ENCODE results near the gene ABCA2. TPM values are rescaled to one million over a fixed set of nuclear protein-coding genes. Genes with fewer than 3 reads are reported as not detected.

ABCA2 gene
- total RNA-seq, 4 donors from 2014 or later, result 10.4 to 44.7 (median 33.4) TPM

GRCh38 chr9:136982232-136983051 is 45.6 kb downstream of the ABCA2 start, which contains the start of gene LCNL1:
LCNL1 (plus strand) TSS chr9:136982993; CDS start chr9:136983587, 594 bp downstream.
- WGBS, result 67% methylated on average over 17 of the region's 18 CpGs
- H3K4me3 ChIP-seq, result no peak within 1 kb of the TSS
- H3K27me3 ChIP-seq, result peaks cover 35% of the 10 kb centered on the region
- H3K9me3 ChIP-seq, result no peaks in the 10 kb centered on the region
- TF ChIP-seq POLR2A (IDR thresholded peaks at IDR 0.05), result no peak
- TF ChIP-seq EP300 (IDR thresholded peaks at IDR 0.05), result no peak
- TF ChIP-seq, protein P1, sequence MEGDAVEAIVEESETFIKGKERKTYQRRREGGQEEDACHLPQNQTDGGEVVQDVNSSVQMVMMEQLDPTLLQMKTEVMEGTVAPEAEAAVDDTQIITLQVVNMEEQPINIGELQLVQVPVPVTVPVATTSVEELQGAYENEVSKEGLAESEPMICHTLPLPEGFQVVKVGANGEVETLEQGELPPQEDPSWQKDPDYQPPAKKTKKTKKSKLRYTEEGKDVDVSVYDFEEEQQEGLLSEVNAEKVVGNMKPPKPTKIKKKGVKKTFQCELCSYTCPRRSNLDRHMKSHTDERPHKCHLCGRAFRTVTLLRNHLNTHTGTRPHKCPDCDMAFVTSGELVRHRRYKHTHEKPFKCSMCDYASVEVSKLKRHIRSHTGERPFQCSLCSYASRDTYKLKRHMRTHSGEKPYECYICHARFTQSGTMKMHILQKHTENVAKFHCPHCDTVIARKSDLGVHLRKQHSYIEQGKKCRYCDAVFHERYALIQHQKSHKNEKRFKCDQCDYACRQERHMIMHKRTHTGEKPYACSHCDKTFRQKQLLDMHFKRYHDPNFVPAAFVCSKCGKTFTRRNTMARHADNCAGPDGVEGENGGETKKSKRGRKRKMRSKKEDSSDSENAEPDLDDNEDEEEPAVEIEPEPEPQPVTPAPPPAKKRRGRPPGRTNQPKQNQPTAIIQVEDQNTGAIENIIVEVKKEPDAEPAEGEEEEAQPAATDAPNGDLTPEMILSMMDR (IDR thresholded peaks at IDR 0.05), result no peak
- TF ChIP-seq POLR2AphosphoS5 (IDR thresholded peaks at IDR 0.05), result no peak
- DNase-seq (ENCODE audit: low spot score in 2 of 2), result no peak
- H3K27ac ChIP-seq, result no peak within 1 kb of the TSS
- peaks cover 20% of the 10 kb centered on the region for H3K4me1 ChIP-seq
- no peaks in the 10 kb centered on the region for H3K36me3 ChIP-seq

DNA sequence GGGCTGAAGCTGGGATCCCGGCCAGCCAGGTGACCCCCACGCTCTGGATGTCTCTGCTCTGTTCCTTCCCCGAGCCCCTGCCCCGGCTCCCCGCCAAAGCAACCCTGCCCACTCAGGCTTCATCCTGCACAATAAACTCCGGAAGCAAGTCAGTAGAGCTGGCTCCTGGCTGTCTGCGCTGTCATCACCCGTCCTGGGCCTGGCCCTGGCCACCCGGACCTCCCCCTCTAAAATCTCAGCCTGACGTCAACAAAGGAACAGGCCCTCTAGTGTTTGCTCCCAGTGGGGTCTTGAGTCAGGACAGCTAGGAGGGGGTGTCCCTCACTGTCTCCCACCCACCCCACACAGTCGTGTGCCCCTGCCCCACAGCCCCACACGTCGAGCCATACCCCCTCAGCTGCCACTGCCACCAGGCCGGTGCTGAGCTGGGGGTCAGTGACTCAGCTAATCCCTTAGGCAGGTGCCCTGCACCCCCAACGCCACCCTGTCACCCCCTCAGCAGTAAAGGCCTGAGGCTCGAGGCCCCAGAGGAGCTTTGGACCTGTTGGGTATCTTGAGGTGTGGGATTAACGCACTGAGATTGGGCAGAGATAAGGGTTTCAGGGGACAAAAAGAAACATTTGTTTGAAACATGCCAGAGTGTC is 46.3 kb downstream of the ABCA2 start:
- WGBS, result 84% methylated on average over 13 of the region's 17 CpGs
- no peaks in the 10 kb centered on the region for H3K9me3 ChIP-seq
- H3K36me3 ChIP-seq, result no peaks in the 10 kb centered on the region
- peaks cover 32% of the 10 kb centered on the region for H3K27me3 ChIP-seq
- no peak for DNase-seq (ENCODE audit: low spot score in 2 of 2)
- H3K27ac ChIP-seq, result no peak overlapping the region
- TF ChIP-seq, protein P1 (IDR thresholded peaks at IDR 0.05), result no peak
- no peak for TF ChIP-seq POLR2A (IDR thresholded peaks at IDR 0.05)
- no peak for TF ChIP-seq POLR2AphosphoS5 (IDR thresholded peaks at IDR 0.05)
- TF ChIP-seq EP300 (IDR thresholded peaks at IDR 0.05), result no peak
- H3K4me3 ChIP-seq, result no peak overlapping the region
- peaks cover 26% of the 10 kb centered on the region for H3K4me1 ChIP-seq

GRCh38 chr9:136980669-136981478 is 47.2 kb downstream of the ABCA2 start:
- WGBS, result 81% methylated on average over 11 of the region's 16 CpGs
- no peaks in the 10 kb centered on the region for H3K9me3 ChIP-seq
- peaks cover 34% of the 10 kb centered on the region for H3K4me1 ChIP-seq
- no peaks in the 10 kb centered on the region for H3K36me3 ChIP-seq
- H3K27ac ChIP-seq, result no peak overlapping the region
- no peak for DNase-seq (ENCODE audit: low spot score in 2 of 2)
- peaks cover 30% of the 10 kb centered on the region for H3K27me3 ChIP-seq
- no peak overlapping the region for H3K4me3 ChIP-seq
- TF ChIP-seq EP300 (IDR thresholded peaks at IDR 0.05) (no peak), POLR2AphosphoS5 (IDR thresholded peaks at IDR 0.05) (no peak), POLR2A (IDR thresholded peaks at IDR 0.05) (no peak)
- TF ChIP-seq, protein P1 (IDR thresholded peaks at IDR 0.05), result no peak

DNA sequence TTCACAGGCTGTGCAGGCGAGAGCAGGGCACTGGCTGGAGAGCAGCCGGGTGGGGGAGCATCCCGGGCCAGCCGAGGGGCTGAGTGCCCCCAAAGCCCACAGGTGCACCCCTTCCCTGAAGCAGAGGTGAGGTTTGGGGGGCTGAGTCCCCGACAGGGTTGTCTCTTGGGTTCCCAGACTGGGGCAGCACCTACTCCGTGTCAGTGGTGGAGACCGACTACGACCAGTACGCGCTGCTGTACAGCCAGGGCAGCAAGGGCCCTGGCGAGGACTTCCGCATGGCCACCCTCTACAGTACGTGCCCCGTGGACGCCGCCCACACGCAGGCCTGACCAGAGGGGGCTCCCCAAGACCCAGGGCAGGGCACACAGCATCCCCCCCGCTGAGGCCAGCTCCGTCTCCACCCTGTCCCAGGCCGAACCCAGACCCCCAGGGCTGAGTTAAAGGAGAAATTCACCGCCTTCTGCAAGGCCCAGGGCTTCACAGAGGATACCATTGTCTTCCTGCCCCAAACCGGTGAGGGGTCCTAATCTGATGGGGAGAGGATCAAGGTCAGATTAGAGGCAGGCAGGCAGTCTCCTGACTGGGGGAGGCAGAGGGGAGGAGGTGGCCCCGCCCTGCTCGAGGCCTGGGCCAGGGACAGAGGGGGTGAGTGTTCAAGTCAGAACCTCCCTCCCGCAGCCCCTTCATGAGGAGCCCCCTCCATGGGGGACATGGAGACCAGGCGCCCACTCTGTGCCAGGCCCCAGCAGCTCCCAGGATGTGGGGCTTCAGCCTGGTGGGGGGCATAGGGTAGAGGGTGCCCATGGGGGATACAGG is 48.1 kb downstream of the ABCA2 start:
- H3K4me3 ChIP-seq, result no peak overlapping the region
- H3K27ac ChIP-seq, result no peak overlapping the region
- TF ChIP-seq POLR2AphosphoS5 (IDR thresholded peaks at IDR 0.05) (no peak), POLR2A (IDR thresholded peaks at IDR 0.05) (no peak), EP300 (IDR thresholded peaks at IDR 0.05) (no peak)
- TF ChIP-seq, protein P1 (IDR thresholded peaks at IDR 0.05), result no peak
- H3K27me3 ChIP-seq, result peaks cover 21% of the 10 kb centered on the region
- H3K9me3 ChIP-seq, result no peaks in the 10 kb centered on the region
- H3K36me3 ChIP-seq, result no peaks in the 10 kb centered on the region
- peaks cover 37% of the 10 kb centered on the region for H3K4me1 ChIP-seq
- WGBS, result 88% methylated on average over 15 of the region's 26 CpGs
- DNase-seq (ENCODE audit: low spot score in 2 of 2), result no peak
